Measurements from ENCODE around the gene SNX20.

DNA sequence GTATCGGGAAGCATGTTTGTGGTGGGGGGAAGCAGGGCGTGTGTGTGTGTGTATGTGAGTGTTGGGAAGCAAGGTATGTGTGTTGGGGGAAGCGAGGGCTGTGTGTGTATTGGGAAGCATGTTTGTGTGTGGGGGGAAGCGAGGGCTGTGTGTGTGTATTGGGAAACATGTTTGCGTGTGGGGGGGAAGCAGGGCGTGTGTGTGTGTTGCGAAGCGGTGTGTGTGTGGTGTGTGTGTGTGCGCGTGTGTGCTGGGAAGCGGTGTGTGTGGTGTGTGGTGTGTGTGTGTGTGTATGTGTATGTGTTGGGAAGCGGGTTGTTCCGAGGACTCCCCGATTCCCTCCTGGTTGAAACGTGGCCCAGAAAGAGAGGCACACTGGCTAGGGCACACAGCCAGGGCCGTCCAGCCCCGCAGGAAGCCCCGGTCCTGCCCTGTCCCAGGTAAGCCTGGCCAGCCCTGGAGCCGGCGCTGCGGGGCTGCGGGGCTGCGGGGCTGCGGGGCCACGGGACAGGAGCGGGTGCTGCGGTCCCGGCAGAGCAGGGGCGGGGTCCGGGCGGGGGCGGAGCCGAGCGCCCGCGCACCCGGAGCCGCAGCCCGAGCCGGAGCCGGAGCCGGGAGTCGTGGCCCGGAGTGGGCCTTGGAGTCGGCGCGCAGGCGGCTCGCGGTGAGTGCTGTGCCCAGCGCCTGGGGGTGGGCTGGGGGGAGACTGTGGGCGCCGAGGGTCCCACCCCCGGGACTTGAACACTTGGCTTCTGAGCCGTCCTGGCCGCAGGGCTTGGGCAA, 12.1 kb upstream of the SNX20 start, which contains the start of gene NOD2:
- TF ChIP-seq CTCF (IDR thresholded peaks at IDR 0.05 in 4 of 5, conservative IDR thresholded peaks at IDR 0.05 in 1 of 5) (no peak), POLR2A (IDR thresholded peaks at IDR 0.05) (peak in 1 of 2 donors; percentile 28)

Measured in gastrocnemius medialis (tissue), 4 donors.